NCI-H2081 (cell line): ENCODE data around the gene PLPPR1.

Experiments
- DNase-seq, 2 experiments: peaks; one replicate each; lab custom pipeline; 2025; lab: John Stamatoyannopoulos, UW

PLPPR1 gene

GRCh38 chr9:101047848-101048397, 19.4 kb downstream of the PLPPR1 start:
- DNase-seq: no peak

- DNase-seq: no peak
Observed at GRCh38 chr9:101050650-101051049, 22.1 kb downstream of the PLPPR1 start.

GRCh38 chr9:101054657-101055056, 26.1 kb downstream of the PLPPR1 start:
- no peak for DNase-seq

GRCh38 chr9:101055516-101055915, 27.0 kb downstream of the PLPPR1 start:
- DNase-seq: no peak

GRCh38 chr9:101062686-101063085, 34.2 kb downstream of the PLPPR1 start:
- no peak for DNase-seq

- DNase-seq: no peak
Observed at GRCh38 chr9:101063192-101063591, 34.7 kb downstream of the PLPPR1 start.

GRCh38 chr9:101064206-101064605, 35.7 kb downstream of the PLPPR1 start:
- no peak for DNase-seq

GRCh38 chr9:101065930-101066329, 37.4 kb downstream of the PLPPR1 start:
- DNase-seq: no peak

- DNase-seq: no peak
Observed at GRCh38 chr9:101068696-101069095, 40.2 kb downstream of the PLPPR1 start.

- DNase-seq: no peak
Observed at GRCh38 chr9:101072259-101072658, 43.7 kb downstream of the PLPPR1 start.

GRCh38 chr9:101073122-101073521, 44.6 kb downstream of the PLPPR1 start:
- peak in 1 of 2 experiments; percentile 11 for DNase-seq

- DNase-seq: no peak
Observed at GRCh38 chr9:101081641-101082040, 53.1 kb downstream of the PLPPR1 start.

GRCh38 chr9:101083448-101084202, 55.1 kb downstream of the PLPPR1 start:
- DNase-seq: no peak

- peak in 1 of 2 experiments; percentile 20 for DNase-seq
Observed at GRCh38 chr9:101087426-101087825, 58.9 kb downstream of the PLPPR1 start.

- DNase-seq: no peak
Observed at GRCh38 chr9:101092922-101093321, 64.4 kb downstream of the PLPPR1 start.

- DNase-seq: no peak
Observed at GRCh38 chr9:101093620-101094019, 65.1 kb downstream of the PLPPR1 start.

GRCh38 chr9:101094686-101095085, 66.2 kb downstream of the PLPPR1 start:
- DNase-seq: no peak

GRCh38 chr9:101097210-101097609, 68.7 kb downstream of the PLPPR1 start:
- no peak for DNase-seq

GRCh38 chr9:101098392-101098791, 69.9 kb downstream of the PLPPR1 start:
- DNase-seq: no peak

GRCh38 chr9:101114317-101114716, 85.8 kb downstream of the PLPPR1 start:
- no peak for DNase-seq

GRCh38 chr9:101115102-101115501, 86.6 kb downstream of the PLPPR1 start:
- DNase-seq: no peak

- no peak for DNase-seq
Observed at GRCh38 chr9:101117161-101117560, 88.6 kb downstream of the PLPPR1 start.

- peak; percentile 64 to 70 for DNase-seq
Observed at GRCh38 chr9:101119206-101119819, 90.8 kb downstream of the PLPPR1 start.
